GM21576 (cell line): ENCODE results near the gene ECT2.
"Not testable (repeated sequence)": the region's sequence is repeated elsewhere in the genome, so short reads cannot be mapped to it uniquely, and the experiment has no call there.

ENCODE experiments used
- ATAC-seq: cut with Tn5 transposase; IDR thresholded peaks from one replicate; pipeline ENCODE4 v1.9.1; 2021; ENCODE audit warnings: mild to moderate bottlenecking, moderate library complexity; ENCODE audit not compliant: unreplicated experiment

Gene ECT2

GRCh38 chr3:172726380-172726779, 24.1 kb upstream of the ECT2 start:
- no peak for ATAC-seq

- no peak for ATAC-seq
Observed at GRCh38 chr3:172735014-172735413, 15.5 kb upstream of the ECT2 start.

- ATAC-seq, result no peak
Observed at GRCh38 chr3:172739462-172739861, 11.1 kb upstream of the ECT2 start.

- no peak for ATAC-seq
Observed at GRCh38 chr3:172746475-172746874, 4.1 kb upstream of the ECT2 start.

- no peak for ATAC-seq
Observed at GRCh38 chr3:172749230-172749965, 1.1 kb upstream of the ECT2 start.

GRCh38 chr3:172750069-172750367, 508 bp upstream of the ECT2 start:
- ATAC-seq, result no peak

- peak; percentile 16 for ATAC-seq
Observed at GRCh38 chr3:172751175-172751704, 714 bp downstream of the ECT2 start.

- no peak for ATAC-seq
Observed at GRCh38 chr3:172752651-172753050, 2.1 kb downstream of the ECT2 start.

GRCh38 chr3:172753125-172753524, 2.6 kb downstream of the ECT2 start:
- no peak for ATAC-seq

- ATAC-seq, result not testable (repeated sequence)
Observed at GRCh38 chr3:172760416-172760815, 9.9 kb downstream of the ECT2 start.

GRCh38 chr3:172766241-172766640, 15.7 kb downstream of the ECT2 start:
- ATAC-seq, result no peak

- no peak for ATAC-seq
Observed at GRCh38 chr3:172766718-172767405, 16.3 kb downstream of the ECT2 start.

- ATAC-seq, result no peak
Observed at GRCh38 chr3:172770382-172770781, 19.9 kb downstream of the ECT2 start.

GRCh38 chr3:172771672-172772071, 21.1 kb downstream of the ECT2 start:
- no peak for ATAC-seq

- no peak for ATAC-seq
Observed at GRCh38 chr3:172776049-172776717, 25.7 kb downstream of the ECT2 start.

GRCh38 chr3:172777901-172778300, 27.4 kb downstream of the ECT2 start:
- ATAC-seq, result no peak

- ATAC-seq, result no peak
Observed at GRCh38 chr3:172782235-172782634, 31.7 kb downstream of the ECT2 start.

GRCh38 chr3:172786036-172786435, 35.5 kb downstream of the ECT2 start:
- ATAC-seq, result no peak

GRCh38 chr3:172787019-172787418, 36.5 kb downstream of the ECT2 start:
- no peak for ATAC-seq

GRCh38 chr3:172787746-172788145, 37.2 kb downstream of the ECT2 start:
- ATAC-seq, result no peak

- no peak for ATAC-seq
Observed at GRCh38 chr3:172799246-172799645, 48.7 kb downstream of the ECT2 start.

GRCh38 chr3:172800156-172800555, 49.6 kb downstream of the ECT2 start:
- no peak for ATAC-seq
